Body of pancreas (tissue), 4 donors: ENCODE results near the gene CXorf38.

Experiments used
- CTCF ChIP-seq, 7 experiments: fragments of 450-650 bp in 4 of 7; fragments of 200-600 bp in 3 of 7; sonication (generic) in 3 of 7; IDR thresholded peaks; one replicate each; pipeline ENCODE4 v1.5.1; 2016 to 2019; ENCODE audit warnings: antibody characterized with exemption in 7 of 7
- POLR2A ChIP-seq, 3 donors: fragments of 450-650 bp; IDR thresholded peaks; one replicate each; pipeline ENCODE4 v1.6.1; 2016; ENCODE audit warnings: antibody characterized with exemption in 3 of 3, mild to moderate bottlenecking in 2 of 3

- TF ChIP-seq POLR2A (IDR thresholded peaks at IDR 0.05) (no peak), CTCF (IDR thresholded peaks at IDR 0.05) (no peak)
These were observed 38.1 kb upstream of the CXorf38 start for GRCh38 chrX:40685362-40685918.
